GM18870 (cell line): ENCODE measurements around the gene CD19.
"Not testable (repeated sequence)": the region's sequence is repeated elsewhere in the genome, so short reads cannot be mapped to it uniquely, and the experiment has no call there.

ENCODE experiments used
- ATAC-seq: cut with Tn5 transposase; IDR thresholded peaks from one replicate; pipeline ENCODE4 v1.9.1; 2021; ENCODE audit warnings: moderate library complexity; ENCODE audit not compliant: unreplicated experiment

The CD19 gene

GRCh38 chr16:28905800-28906372 lies 25.9 kb upstream of the CD19 start:
- no peak for ATAC-seq

GRCh38 chr16:28910086-28911031 lies 21.4 kb upstream of the CD19 start:
- no peak for ATAC-seq

GRCh38 chr16:28912558-28912957 lies 19.2 kb upstream of the CD19 start:
- ATAC-seq = no peak

- no peak for ATAC-seq
These were observed 17.6 kb upstream of the CD19 start for GRCh38 chr16:28913946-28914724.

GRCh38 chr16:28915181-28915580 lies 16.6 kb upstream of the CD19 start:
- ATAC-seq = no peak

- ATAC-seq = no peak
These were observed 14.7 kb upstream of the CD19 start for GRCh38 chr16:28917095-28917494.

GRCh38 chr16:28918698-28919097 lies 13.1 kb upstream of the CD19 start:
- no peak for ATAC-seq

GRCh38 chr16:28923231-28923587 lies 8.6 kb upstream of the CD19 start:
- no peak for ATAC-seq

- peak; percentile 62 for ATAC-seq
These were observed 7.9 kb upstream of the CD19 start for GRCh38 chr16:28923652-28924398.

GRCh38 chr16:28924399-28924761 lies 7.4 kb upstream of the CD19 start:
- ATAC-seq = no peak

- peak; percentile 36 for ATAC-seq
These were observed 6.9 kb upstream of the CD19 start, which contains the start of gene RABEP2 for GRCh38 chr16:28924762-28925385. RABEP2 (minus strand) TSS chr16:28925238; CDS start chr16:28925163, 75 bp downstream.

- peak; percentile 12 for ATAC-seq
These were observed 6.2 kb upstream of the CD19 start for GRCh38 chr16:28925386-28926228.

- not testable (repeated sequence) for ATAC-seq
These were observed 5.5 kb upstream of the CD19 start for GRCh38 chr16:28926284-28926683.

GRCh38 chr16:28927815-28928214 lies 4.0 kb upstream of the CD19 start:
- ATAC-seq = no peak

- ATAC-seq = no peak
These were observed 1.6 kb upstream of the CD19 start for GRCh38 chr16:28930203-28930602.

- ATAC-seq = no peak
These were observed 1.1 kb upstream of the CD19 start for GRCh38 chr16:28930652-28931051.

- no peak for ATAC-seq
These were observed 769 bp downstream of the CD19 start for GRCh38 chr16:28932339-28933141.

GRCh38 chr16:28933171-28933570 lies 1.4 kb downstream of the CD19 start:
- ATAC-seq = no peak

GRCh38 chr16:28935346-28935745 lies 3.6 kb downstream of the CD19 start:
- no peak for ATAC-seq
